Neural cell (in vitro differentiated cells): ENCODE measurements around the gene SLC30A7. TPM values are rescaled to one million over a fixed set of nuclear protein-coding genes. Genes with fewer than 3 reads are reported as not detected.
"Not testable (repeated sequence)": the region's sequence is repeated elsewhere in the genome, so short reads cannot be mapped to it uniquely, and the experiment has no call there.

Experiments
- H2AFZ ChIP-seq: fragments of 200-600, 300-800 bp; sonication (generic), shearing (Covaris generic); 2 replicates; pipeline ENCODE4 v1.6.0; 2014; ENCODE audit warnings: low read depth, mild to moderate bottlenecking, antibody characterized with exemption, low read length, moderate library complexity
- H3F3A ChIP-seq: fragments of 200-600 bp; shearing (Covaris generic); 2 replicates; pipeline ENCODE4 v1.6.1; 2016; ENCODE audit warnings: mild to moderate bottlenecking, moderate library complexity, mixed read lengths, antibody characterized with exemption, low read length; ENCODE audit not compliant: insufficient read depth, poor library complexity, severe bottlenecking
- H3K27ac ChIP-seq: fragments of 200-600, 300-800 bp; sonication (generic), shearing (Covaris generic); 2 replicates; pipeline ENCODE4 v1.5.1; 2014; ENCODE audit warnings: mild to moderate bottlenecking, low read length, moderate library complexity
- H3K27me3 ChIP-seq: fragments of 300-800, 200-600 bp; sonication (generic), shearing (Covaris generic); 2 replicates; pipeline ENCODE4 v1.6.0; 2014; ENCODE audit warnings: mild to moderate bottlenecking, low read depth, low read length, moderate library complexity; ENCODE audit not compliant: insufficient read depth
- H3K36me3 ChIP-seq: fragments of 300-800, 200-600 bp; sonication (generic), shearing (Covaris generic); 2 replicates; pipeline ENCODE4 v1.5.1; 2014; ENCODE audit warnings: mild to moderate bottlenecking, antibody characterized with exemption, low read length, moderate library complexity; ENCODE audit not compliant: insufficient read depth
- H3K4me2 ChIP-seq: fragments of 300-800, 200-600 bp; sonication (generic), shearing (Covaris generic); 2 replicates; pipeline ENCODE4 v1.6.0; 2014; ENCODE audit warnings: mild to moderate bottlenecking, low read length
- H3K4me3 ChIP-seq: fragments of 300-800, 200-600 bp; sonication (generic), shearing (Covaris generic); 2 replicates; pipeline ENCODE4 v1.5.1; 2014; ENCODE audit warnings: mild to moderate bottlenecking, low read length, moderate library complexity
- H3K79me2 ChIP-seq: fragments of 200-600 bp; shearing (Covaris generic); replicated peaks from 2 replicates; pipeline ENCODE4 v1.6.0; 2014; ENCODE audit warnings: mild to moderate bottlenecking, low read length, moderate library complexity; ENCODE audit not compliant: insufficient read depth
- H3K9ac ChIP-seq: fragments of 300-800, 200-600 bp; sonication (generic), shearing (Covaris generic); 2 replicates; pipeline ENCODE4 v1.6.1; 2016; ENCODE audit warnings: mild to moderate bottlenecking, low read length, mixed read lengths
- H3K9me2 ChIP-seq: fragments of 200-600 bp; shearing (Covaris generic); 2 replicates; pipeline ENCODE4 v1.6.1; 2016; ENCODE audit warnings: mild to moderate bottlenecking, low read length, mixed read lengths; ENCODE audit not compliant: insufficient read depth
- H3K9me3 ChIP-seq: fragments of 200-600, 300-800 bp; sonication (generic), shearing (Covaris generic); 2 replicates; pipeline ENCODE4 v1.6.1; 2016; ENCODE audit warnings: mild to moderate bottlenecking, mixed run types, low read length, moderate library complexity, mixed read lengths
- H4K20me1 ChIP-seq: fragments of 200-600 bp; shearing (Covaris generic); 2 replicates; pipeline ENCODE4 v1.6.1; 2016; ENCODE audit warnings: mild to moderate bottlenecking, mixed run types; ENCODE audit not compliant: insufficient read depth
- CTCF ChIP-seq: fragments of 450-650 bp; IDR thresholded peaks from 2 replicates; pipeline ENCODE4 v1.5.1; 2014; ENCODE audit warnings: antibody characterized with exemption, mild to moderate bottlenecking, moderate library complexity; ENCODE audit not compliant: poor library complexity, severe bottlenecking
- EP300 ChIP-seq: fragments of 450-650 bp; conservative IDR thresholded peaks from 2 replicates; pipeline ENCODE4 v1.6.1; 2014; ENCODE audit warnings: antibody characterized with exemption, mild to moderate bottlenecking, moderate library complexity; ENCODE audit not compliant: poor library complexity, severe bottlenecking
- EZH2 ChIP-seq: fragments of 200-600, 300-800 bp; shearing (Covaris generic), sonication (generic); IDR thresholded peaks from 2 replicates; pipeline ENCODE4 v1.6.1; 2014; ENCODE audit warnings: antibody characterized with exemption, low read length, borderline replicate concordance, mild to moderate bottlenecking; ENCODE audit not compliant: insufficient read depth, poor library complexity, severe bottlenecking
- MXI1 ChIP-seq: fragments of 450-650 bp; conservative IDR thresholded peaks from 2 replicates; pipeline ENCODE4 v1.6.1; 2014; ENCODE audit warnings: antibody characterized with exemption, mild to moderate bottlenecking; ENCODE audit not compliant: poor library complexity, severe bottlenecking
- POLR2AphosphoS5 ChIP-seq: IDR thresholded peaks from 2 replicates; pipeline ENCODE4 v1.6.1; 2012
- RAD21 ChIP-seq: fragments of 450-650 bp; conservative IDR thresholded peaks from 2 replicates; pipeline ENCODE4 v1.6.1; 2014; ENCODE audit warnings: antibody characterized with exemption, mild to moderate bottlenecking, moderate library complexity
- REST ChIP-seq: IDR thresholded peaks from 2 replicates; pipeline ENCODE4 v1.6.1; 2012; ENCODE audit warnings: borderline replicate concordance
- SMC3 ChIP-seq: fragments of 450-650 bp; conservative IDR thresholded peaks from 2 replicates; pipeline ENCODE4 v1.6.1; 2014; ENCODE audit warnings: antibody characterized with exemption, mild to moderate bottlenecking, moderate library complexity; ENCODE audit not compliant: poor library complexity
- TAF1 ChIP-seq: IDR thresholded peaks from 2 replicates; pipeline ENCODE4 v1.6.1; 2012; ENCODE audit warnings: low read depth
- polyA plus RNA-seq: library from polyadenylated mRNA; depleted of rRNA; stranded (reverse); fragments of >200 nt; gene quantifications from 2 replicates; pipeline ENCODE4 v1.2.3, GENCODE V29; 2014

SLC30A7 gene
- polyA plus RNA-seq, 1 donor from 2014 or later = 19.8 TPM

- H3F3A ChIP-seq = no peaks in the 10 kb centered on the region
- no peaks in the 10 kb centered on the region for H3K79me2 ChIP-seq
- no peak overlapping the region for H3K27ac ChIP-seq
- no peaks in the 10 kb centered on the region for H3K9me2 ChIP-seq
- H3K9ac ChIP-seq = no peak overlapping the region
- H2AFZ ChIP-seq = no peak overlapping the region
- H3K27me3 ChIP-seq = no peaks in the 10 kb centered on the region
- H4K20me1 ChIP-seq = no peaks in the 10 kb centered on the region
- H3K36me3 ChIP-seq = no peaks in the 10 kb centered on the region
- no peak overlapping the region for H3K4me3 ChIP-seq
- H3K9me3 ChIP-seq = no peaks in the 10 kb centered on the region
- no peak overlapping the region for H3K4me2 ChIP-seq
- TF ChIP-seq POLR2AphosphoS5 (no peak), CTCF (no peak), RAD21 (no peak), SMC3 (no peak)
Measured at GRCh38 chr1:100950337-100950736, 54.4 kb downstream of the SLC30A7 start.

- no peak overlapping the region for H3K4me2 ChIP-seq
- no peaks in the 10 kb centered on the region for H4K20me1 ChIP-seq
- no peak overlapping the region for H3K4me3 ChIP-seq
- no peaks in the 10 kb centered on the region for H3K9me2 ChIP-seq
- no peak overlapping the region for H3K9ac ChIP-seq
- TF ChIP-seq EP300 (no peak), MXI1 (no peak), EZH2 (no peak), RAD21 (no peak)
- no peaks in the 10 kb centered on the region for H3K36me3 ChIP-seq
- no peaks in the 10 kb centered on the region for H3F3A ChIP-seq
- H3K27me3 ChIP-seq = no peaks in the 10 kb centered on the region
- H3K79me2 ChIP-seq = no peaks in the 10 kb centered on the region
- H3K9me3 ChIP-seq = no peaks in the 10 kb centered on the region
- no peak overlapping the region for H3K27ac ChIP-seq
- H2AFZ ChIP-seq = no peak overlapping the region
Measured at GRCh38 chr1:100950781-100951180, 54.9 kb downstream of the SLC30A7 start.

GRCh38 chr1:100952104-100952745, 56.3 kb downstream of the SLC30A7 start:
- TF ChIP-seq CTCF (no peak), TAF1 (no peak), EP300 (no peak), POLR2AphosphoS5 (no peak), SMC3 (no peak), RAD21 (no peak), MXI1 (no peak), REST (no peak), EZH2 (no peak)
- no peaks in the 10 kb centered on the region for H3K9me2 ChIP-seq
- H3K79me2 ChIP-seq = no peaks in the 10 kb centered on the region
- no peaks in the 10 kb centered on the region for H3F3A ChIP-seq
- no peak overlapping the region for H2AFZ ChIP-seq
- no peak overlapping the region for H3K4me3 ChIP-seq
- H4K20me1 ChIP-seq = no peaks in the 10 kb centered on the region
- H3K27ac ChIP-seq = no peak overlapping the region
- H3K4me2 ChIP-seq = no peak overlapping the region
- no peak overlapping the region for H3K9ac ChIP-seq
- no peaks in the 10 kb centered on the region for H3K27me3 ChIP-seq
- no peaks in the 10 kb centered on the region for H3K9me3 ChIP-seq
- no peaks in the 10 kb centered on the region for H3K36me3 ChIP-seq

GRCh38 chr1:100952970-100953369, 57.1 kb downstream of the SLC30A7 start:
- not testable (repeated sequence) for H3K27ac ChIP-seq, H3K9me2 ChIP-seq, H3K4me3 ChIP-seq, H3K79me2 ChIP-seq, H2AFZ ChIP-seq, H3K9me3 ChIP-seq, H3F3A ChIP-seq, H3K9ac ChIP-seq, H3K36me3 ChIP-seq, H3K27me3 ChIP-seq, H4K20me1 ChIP-seq, H3K4me2 ChIP-seq
